Measurements from ENCODE around the gene NKD2.
"Not testable (repeated sequence)": the region's sequence is repeated elsewhere in the genome, so short reads cannot be mapped to it uniquely, and the experiment has no call there.

NKD2 gene

DNA sequence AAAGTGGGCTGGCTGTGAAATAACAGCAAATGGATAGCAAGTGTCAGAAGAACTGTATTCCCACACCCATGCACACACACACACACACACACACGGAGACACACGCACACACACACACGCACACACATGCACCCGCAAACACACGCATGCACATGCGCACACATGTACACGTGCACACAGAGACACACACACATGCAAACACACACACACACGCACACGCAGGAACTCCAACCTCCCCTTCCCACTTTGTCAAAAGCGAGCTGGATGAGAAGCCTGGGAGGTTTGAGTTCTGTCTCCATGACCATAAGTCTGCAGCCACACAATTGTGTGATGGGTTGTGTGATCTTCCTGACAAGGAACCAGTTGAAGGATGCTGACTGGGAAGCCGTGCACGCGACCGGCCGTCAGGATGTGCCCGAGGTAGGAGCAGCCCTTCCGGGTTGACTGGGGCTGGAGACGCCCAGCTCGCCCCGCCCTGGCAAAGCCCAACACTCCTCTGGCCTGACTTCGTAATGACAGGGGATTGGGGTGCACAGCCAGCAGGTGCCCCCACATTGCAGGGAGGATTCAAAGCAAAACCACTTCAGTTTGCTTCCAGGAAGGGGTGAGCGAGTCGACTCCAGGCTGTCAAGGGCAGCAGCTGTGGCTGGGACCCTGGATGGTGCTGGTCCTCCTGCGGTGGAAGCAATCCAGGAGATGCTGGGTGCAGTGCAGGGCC lies 29.3 kb upstream of the NKD2 start:
- DNase-seq: no peak

DNA sequence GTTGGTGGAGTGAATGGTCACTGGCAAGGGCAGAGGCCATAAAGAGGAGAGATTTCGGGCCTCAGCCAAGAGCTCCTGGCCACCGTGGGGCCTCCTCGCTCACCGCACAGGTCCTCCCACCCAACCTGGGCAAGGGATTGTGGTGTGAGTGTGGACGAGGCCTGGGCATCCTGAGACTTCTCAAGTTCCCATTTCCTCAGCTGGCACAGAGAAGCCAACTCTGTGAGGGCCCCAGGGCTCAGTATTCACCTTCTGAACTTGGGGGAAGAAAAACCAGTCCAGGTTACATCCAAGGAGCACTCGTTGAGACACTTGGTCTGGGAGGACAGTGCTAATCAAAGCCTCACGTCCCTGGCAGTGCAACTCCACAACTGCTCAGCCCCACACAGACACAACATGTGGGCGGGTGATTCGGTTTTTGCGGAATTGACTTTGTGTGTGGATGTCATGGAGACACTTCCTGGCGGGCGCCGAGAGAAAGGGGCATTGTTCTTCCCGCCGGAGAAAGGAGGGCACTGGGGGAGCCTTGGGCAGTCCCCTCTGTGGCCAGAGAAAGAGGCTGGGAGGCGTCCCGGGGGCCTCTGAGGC lies 28.5 kb upstream of the NKD2 start:
- DNase-seq: no peak

DNA sequence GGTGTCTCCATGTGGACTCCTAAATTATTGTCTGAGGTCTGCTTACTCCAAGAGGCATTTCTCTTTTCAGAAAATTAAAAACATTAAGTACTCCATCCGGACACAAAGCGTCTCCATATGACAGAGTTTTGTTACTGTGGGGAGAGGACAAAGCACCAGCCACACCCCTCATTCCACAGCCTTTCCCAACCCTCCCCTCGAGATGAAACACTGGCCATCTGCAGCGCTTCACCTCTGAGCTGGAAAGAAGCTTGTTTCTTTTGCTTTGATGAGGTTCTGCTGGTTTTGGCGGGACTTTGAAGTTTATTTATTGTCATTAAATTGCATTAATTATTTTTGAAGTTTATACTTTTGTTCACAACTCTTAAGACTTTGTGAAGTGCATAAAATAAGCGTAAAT lies 27.6 kb upstream of the NKD2 start:
- DNase-seq: no peak

DNA sequence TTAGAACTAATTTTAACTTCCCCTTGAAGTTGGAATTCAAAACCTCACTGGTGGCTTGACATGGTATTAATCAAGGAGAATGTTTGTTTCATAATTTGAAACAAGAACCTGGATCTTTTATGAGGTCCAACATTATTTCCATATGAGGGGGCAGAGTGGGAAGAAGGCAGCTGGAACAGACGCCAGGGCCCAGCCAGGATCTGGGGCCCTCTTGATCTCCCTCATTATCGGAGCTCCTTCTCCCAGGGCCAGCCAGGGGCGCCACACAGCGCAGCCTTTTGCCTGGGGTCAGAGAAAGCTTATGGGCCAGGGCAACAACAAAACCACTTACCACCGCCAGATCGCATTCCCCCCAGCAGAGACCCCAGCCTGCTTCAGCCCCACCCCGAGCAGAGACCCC lies 27.1 kb upstream of the NKD2 start:
- DNase-seq: no peak

DNA sequence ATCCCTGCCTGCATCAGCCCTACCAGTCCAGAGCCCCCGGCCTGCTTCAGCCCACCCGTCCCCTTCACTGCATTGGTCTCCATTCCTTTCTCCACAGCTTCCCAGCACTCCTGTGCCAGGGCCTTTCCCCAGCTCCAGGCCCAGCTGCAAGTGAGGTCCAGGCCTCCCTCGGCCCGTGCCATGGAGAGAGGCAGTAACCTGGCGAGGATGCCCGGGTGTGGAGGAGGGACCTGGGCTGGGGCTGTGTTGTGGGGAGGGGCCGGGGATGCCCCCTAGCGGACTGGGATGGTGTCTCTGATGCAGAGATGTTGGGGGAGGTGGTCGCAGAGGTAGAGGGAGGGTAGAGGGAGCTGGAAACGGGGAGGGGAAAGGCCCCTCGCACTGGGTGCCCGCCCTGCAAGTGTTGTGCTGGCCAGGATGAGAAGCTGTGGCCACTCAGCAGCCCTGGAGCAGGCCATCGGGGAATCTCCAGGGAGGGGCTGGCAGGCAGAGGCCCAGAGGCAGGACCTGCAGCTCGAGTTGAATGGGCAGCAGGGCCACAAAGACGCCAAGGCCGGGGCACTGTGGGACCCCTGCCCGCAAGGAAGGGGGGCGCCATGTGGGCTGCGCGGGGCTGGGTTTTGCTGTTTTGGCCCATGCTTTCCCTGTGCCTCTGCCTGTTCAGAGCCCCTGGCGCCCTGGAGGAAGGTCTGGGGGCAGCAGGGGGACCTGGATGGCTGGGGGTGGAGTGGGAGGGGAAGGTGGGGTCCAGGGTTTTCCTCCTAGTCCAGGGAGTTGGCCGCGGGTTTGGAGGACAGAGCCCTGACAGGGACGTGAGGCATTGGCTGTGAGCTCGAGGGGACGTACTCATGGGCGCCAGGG lies 26.0 kb upstream of the NKD2 start:
- no peak for DNase-seq

DNA sequence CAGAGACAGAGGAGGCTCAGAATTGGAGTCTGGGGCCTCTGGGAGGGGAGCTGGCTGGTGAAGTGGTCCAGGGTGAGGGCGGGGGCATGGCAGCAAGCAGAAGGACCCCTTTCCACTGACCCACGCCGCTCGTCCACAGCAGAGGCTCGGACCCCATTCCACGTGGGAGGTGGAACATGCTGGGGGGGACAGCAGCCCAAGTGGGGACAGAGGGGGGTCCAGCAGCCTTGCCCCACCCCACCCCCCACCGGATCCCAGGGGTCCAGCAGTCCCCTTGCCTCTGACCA lies 25.4 kb upstream of the NKD2 start:
- no peak for DNase-seq

DNA sequence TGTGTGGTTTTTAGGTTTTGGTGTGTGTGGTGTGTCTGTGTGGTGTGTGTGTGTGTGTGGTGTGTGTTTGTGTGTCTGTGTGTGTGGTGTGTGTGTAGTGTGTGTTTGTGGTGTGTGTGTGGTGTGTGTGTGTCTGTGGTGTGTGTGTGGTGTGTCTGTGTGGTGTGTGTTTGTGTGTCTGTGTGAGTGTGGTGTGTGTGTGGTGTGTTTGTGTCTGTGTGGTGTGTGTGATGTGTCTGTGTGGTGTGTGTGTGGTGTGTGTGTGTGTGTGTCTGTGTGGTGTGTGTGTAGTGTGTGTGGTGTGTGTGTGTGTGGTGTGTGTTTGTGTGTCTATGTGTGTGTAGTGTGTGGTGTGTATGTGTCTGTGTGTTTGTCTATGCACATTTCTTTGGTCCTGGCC lies 25.0 kb upstream of the NKD2 start:
- DNase-seq: no peak

DNA sequence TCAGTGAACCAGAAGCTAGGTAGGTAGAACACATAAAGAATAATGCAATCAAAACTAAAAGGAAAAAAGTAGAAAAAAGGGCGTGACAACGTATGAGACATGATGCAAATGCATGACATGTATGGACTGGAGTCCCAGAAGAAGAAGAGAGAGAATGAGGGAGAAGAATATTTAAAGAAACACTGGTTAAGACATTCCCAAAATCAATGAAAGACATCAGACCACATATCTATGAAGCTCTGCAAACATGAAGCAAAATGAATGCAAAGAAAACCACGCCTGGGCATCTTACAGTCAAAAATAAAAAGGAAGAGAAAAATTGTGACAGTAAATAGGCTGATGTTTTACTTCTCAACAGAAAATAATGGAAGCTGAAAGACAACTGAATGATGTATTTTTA lies 23.8 kb upstream of the NKD2 start:
- DNase-seq: no peak

DNA sequence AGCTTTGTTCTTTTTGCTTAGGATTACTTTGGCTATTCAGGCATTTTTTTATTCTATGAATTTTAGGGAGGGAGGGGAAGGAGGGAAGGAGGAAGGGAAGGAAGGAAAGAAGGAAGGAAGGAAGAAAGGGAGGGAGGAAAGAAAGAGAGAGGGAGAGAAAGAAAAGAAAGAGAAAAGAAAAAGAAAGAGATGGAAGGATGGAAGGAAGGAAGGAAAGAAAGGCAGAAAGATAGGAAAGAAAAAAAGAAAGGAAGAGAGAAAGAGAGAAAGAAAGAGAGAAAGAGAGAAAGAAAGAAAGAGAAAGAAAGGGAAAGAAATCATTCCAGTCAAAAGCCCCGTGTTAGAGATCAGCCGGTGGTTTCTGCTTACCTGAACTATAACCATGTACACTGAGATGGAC lies 20.8 kb upstream of the NKD2 start:
- no peak for DNase-seq

DNA sequence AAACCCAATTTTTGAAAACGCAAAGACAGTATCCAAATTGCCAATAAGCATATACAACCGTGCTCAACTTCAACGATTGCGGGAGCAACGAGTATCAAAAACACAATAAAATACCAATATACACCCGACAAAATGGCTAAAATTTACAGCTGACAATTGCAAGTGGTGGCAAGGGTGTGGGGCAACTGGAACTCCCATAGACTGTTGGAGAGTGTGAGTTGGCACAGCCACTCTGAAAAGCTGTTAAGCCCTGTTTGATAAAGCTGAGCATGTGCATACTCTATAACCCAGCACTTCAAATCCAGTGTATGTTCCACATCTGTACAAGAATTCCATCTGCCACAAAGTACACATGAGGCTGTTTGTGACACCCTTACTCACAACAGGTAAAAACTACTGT lies 20.3 kb upstream of the NKD2 start:
- DNase-seq: no peak

DNA sequence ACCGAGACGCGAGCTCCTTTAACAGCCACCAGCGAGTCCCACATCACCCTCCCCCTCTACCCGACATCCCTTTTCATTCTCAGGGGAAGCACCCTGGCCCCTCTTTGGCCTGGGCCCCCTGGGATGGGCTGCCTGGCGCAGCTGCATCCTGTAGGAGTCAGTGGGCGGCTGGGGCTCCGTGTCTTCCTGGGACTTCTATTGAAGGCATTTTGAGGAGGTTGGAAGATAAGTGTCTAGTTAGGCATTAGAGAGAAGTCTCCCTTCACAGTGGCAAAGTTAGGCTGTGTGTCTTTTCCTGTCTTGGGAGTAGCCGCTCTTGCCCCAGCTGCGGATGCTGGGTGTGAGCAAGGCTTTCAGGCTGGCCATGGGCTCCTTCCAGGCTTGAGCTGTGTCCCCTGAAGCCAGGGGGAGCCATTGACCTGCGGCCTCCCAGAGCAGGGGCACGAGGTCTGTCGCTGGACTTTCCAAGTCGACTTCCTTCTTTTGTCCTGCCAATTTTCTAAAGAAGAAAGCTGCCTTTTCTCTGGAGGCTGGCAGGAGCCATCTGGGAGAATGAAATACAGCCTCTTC lies 18.6 kb upstream of the NKD2 start:
- no peak for DNase-seq

DNA sequence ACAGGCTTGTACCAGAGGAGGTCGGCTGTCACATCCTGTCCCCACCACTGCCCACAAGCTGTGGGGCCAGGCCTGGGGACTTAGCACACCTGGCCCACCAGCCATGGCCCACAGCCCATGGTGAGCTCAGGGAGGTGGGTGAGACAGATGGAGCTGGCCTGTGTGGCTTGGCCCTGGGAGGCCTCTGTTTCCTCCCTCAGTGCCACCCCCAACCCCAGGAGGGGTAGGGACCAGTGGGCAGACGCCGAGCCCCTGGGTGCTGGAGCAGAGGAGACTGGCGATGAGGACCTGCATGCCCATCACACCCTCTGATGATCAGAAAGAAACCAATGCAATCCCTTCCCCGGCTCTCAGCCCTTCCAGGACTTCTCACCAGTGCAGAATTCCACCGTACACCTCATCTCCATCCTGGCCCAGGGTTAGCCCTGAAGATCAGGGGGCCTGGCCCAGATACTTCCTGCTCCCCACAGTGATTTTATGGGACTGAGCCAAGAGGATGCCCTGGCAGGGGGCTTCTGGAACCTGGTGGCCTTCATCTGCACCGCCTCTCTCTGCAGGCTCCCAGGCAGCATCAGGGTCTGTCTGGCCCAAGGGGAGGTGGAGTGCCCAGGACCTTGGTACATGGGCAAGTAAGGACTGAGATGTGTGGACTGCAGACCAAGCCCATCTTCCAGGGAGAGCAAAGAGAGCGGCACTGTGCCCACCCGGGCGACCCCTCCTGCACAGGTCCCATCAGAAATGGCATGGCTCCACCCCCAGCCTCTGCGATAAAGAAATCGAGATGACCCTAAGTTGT lies 16.9 kb upstream of the NKD2 start:
- no peak for DNase-seq

DNA sequence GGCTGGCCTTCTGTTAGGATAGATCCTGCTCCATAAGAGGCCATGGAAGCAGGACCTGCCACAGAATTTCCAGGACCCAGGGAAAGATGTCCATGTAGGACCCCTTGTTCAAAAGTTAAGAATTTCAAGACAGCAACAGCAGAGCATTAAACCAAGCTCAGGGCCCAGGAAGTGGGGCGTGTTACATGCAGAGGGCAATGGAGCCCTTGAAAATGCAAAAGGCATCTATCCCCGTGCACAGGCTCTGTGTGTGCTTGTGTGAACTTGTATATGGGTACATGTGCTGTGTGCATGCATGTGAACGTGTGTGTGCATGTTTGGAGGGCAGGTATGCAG lies 14.4 kb upstream of the NKD2 start:
- DNase-seq: no peak

DNA sequence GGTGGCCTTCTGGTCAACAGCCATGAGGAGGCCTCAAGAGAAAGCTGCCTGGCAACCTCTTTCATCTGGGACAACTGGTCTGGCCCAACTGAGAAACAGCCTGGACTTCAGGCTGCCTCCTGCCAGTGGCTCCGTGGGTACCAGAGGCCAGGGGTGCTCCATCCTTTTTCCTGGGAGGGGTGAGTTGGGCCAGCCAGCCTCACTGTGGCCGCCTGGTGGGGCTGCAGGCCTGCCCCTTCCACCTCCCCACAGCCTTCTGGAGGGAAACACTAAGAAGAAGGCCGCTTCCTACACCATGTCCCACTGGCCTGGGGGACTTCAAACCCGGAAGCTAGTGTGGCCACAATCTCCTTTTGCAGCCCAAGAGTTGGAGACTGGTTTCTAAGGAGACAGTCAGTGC lies 13.8 kb upstream of the NKD2 start:
- DNase-seq: no peak

DNA sequence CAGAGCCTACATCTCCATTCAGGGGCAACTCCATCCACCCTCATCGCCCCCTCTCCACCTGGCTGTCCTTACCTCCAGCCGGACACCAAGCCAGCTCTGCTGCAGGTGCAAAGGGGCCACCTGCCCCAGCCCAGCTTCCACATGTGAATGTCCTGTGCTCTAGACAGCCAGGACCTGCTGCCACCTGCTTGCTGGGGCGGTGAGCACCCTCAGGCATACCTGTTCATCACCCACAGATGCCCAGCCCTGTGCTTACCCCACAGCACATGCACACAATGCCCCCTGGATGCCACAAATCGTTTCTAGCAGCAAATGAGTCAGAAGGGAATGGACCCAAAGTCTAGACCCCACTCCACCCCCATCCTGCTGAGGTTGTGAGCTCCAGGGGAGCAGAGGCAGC lies 13.3 kb upstream of the NKD2 start:
- DNase-seq: no peak

DNA sequence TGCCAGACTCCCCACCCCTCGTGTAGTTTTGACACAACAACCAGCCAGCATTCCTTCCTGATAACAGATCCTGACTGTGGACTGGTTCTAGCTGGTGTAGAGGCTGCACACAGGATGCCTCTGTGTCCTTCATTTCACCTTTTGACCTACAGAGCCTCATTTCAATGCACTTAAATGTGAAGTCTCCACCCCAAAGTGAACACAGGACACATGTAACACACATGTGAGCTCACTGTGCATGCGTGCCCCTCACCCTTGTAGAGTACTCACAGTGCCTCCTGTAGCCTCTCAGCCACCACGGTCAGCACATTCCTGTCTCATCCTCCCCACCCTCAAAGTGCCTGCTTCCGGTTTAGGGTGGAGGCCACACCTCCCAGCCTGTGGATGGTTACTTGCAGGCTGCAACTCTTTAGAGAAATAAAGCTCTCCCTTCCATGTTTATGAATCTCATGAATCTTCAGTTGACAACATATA lies 11.6 kb upstream of the NKD2 start:
- no peak for DNase-seq

DNA sequence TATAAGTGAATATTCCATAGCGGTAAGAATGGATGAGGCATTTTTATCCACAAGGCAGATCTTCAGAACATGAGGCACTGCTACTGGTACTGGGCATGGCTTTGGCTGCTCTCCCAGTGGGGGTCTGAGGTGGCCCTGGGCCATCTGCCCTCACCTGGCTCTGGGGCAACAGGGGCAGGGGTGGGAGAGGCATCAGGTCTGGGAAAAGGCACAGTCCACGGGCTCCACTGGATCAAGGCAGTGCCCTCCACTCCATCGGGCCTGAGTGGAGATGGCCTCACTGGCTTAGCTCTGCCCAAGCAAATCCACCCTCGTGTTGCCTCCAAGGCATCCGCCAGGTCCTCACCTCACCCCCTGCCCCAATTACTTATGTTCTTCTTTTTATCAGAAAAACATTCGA lies 10.9 kb upstream of the NKD2 start:
- no peak for DNase-seq

DNA sequence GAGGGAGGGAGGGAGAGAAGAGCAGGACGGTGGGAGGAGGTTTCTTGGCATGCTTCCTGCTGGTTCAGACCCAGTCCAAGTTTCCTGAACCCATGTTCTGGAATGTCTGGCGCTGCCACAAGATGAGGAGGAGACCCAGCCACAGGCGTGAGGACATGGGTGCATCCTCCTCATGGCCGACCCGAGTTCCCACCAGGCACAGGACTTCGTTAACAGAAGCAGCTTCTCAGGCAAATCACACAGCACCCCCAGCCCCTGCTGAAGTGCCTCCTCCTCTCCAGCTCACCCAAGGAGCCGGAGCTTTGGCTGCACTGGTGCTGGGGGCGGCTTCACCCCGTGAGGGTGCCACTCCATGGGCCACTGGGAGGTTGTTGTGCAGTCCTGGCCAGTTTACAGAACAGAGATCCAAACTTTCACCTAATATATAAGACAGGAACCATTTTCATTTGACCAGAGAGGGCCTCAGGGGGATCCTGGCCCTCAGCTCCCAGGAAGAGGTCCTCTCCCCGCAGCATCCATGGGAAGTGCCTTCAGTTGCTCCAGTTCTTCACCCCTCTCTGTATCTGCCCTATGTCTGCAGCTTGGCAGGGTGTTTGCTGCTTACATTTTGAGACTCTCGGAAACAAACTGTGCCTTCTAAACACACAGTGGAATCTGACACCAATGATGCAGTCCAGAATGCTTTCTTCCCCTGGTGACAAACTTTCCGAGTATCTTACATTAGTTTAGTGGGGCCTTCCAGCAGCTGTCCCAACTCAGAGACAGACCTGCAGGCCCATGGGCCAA lies 10.2 kb upstream of the NKD2 start:
- no peak for DNase-seq

DNA sequence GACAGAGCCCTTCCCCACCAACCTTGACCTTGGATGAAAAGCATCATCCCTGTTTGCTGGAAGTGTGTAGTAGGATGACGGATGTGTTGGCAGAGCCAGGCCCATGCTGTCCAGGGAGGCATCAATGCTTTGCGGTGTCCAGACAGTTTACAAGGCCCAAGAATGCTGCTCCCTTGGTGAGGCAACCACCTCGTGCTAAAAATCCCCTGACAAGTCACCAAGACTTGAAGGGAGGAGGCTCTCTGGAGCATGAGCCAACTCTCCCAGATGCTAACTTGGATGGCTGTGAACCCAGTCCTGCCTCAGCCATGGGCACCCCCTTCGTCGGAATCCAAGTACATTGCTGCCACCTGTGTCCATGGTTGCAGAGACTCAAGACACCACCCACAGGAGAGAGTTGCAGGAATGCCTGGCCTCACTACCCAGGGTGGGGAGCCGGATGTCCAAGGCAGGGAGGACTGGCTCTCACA lies 9.5 kb upstream of the NKD2 start:
- no peak for DNase-seq

DNA sequence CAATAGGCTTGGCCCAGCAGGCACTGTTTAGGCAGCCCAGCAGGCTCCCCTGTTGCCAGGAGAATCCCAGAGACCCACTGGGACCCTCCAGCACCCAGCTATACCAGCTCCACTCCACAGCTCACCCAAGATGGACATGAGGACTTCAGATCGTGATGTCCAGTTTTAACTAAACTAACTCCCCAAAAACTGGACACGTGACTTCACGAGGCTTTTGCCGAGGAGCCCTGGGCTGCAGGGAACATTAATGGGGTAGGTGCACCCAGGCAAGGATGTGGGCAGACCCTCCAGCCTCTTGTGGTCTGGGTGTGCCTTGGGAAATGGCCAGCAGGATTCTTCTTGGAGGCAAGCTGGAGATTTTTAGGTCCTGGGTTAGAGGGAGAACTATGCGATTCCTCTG lies 8.9 kb upstream of the NKD2 start:
- DNase-seq: no peak

DNA sequence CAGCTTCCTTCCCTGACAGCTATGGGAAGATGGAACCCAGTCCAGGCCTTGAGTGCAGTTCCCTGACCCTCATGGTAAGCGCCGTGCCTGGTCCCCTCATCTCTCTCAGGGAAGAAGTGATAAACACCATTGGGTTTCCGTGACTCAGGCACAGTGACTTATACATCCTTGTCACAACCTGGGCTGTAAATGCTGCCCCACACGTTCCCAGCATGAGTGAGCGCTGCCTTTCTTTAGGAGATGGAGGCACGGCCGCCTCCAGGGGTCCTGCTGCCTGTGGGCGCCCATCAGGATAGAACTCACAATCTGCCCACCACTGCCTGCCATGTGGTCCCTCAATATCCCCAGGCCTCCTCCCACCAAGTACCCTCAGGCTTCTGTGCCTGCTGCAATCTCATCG lies 8.3 kb upstream of the NKD2 start:
- no peak for DNase-seq

DNA sequence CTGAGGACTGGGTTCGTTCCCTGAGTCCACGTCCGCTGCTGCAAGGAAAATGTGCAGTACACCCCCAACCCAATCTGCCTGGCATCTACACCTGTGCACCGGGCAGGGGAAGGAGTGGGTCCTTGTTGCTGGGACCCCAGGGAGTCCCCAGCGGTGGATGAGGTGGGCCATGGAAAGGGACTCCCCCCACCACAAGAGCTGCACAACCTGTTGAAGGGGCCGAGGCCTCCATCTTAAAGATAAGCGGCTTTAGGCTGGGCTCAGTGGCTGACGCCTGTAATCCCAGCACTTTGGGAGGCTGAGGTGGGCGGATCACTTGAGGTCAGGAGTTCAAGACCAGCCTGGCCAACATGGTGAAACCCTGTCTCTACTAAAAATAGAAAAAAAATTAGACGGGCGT lies 7.8 kb upstream of the NKD2 start:
- DNase-seq: not testable (repeated sequence)

Data from stimulated activated CD4-positive, alpha-beta T cell treated with anti-CD3 and anti-CD28 coated beads, Interleukin-4, amount 100 ng/mL, for 24 hours (primary cell).